Head of caudate nucleus (tissue), 42 donors: ENCODE data around the gene ACBD4.

ENCODE experiments used
- DNase-seq, 42 donors: peaks; one replicate each; pipeline versions ENCODE4 v3.0.0 to v3.0.0-alpha.2; 2020 to 2021; ENCODE audit warnings: mixed read lengths in 7 of 42
- intact Hi-C: fragments of 100-400 bp; cut with DNase I; formaldehyde crosslinking; loops from one replicate; pipeline ENCODE4 v1.15.0; 2022

Gene ACBD4

GRCh38 chr17:45135192-45135977 lies at the start of gene ACBD4:
Gene ACBD4 (plus strand): TSS chr17:45135687. CDS start chr17:45136145, 458 bp downstream.
- intact Hi-C loops: no loop called here
- peak; percentile 90 to 99 (median 96) for DNase-seq

GRCh38 chr17:45086391-45086790 lies 49.1 kb upstream of the ACBD4 start:
- intact Hi-C loops: no loop called here

GRCh38 chr17:45086865-45087503 lies 48.5 kb upstream of the ACBD4 start:
- peak in 2 of 42 donors; percentile 27 to 29 for DNase-seq
- intact Hi-C loops: no loop called here

More at GRCh38 chr17:45086391-45086790, 49.1 kb upstream of the ACBD4 start:
- peak in 1 of 42 donors; percentile 30 for DNase-seq

- intact Hi-C loops: no loop called here
- DNase-seq: no peak
Measured at GRCh38 chr17:45087504-45087975, 47.9 kb upstream of the ACBD4 start.

- no peak for DNase-seq
Measured at GRCh38 chr17:45087978-45088377, 47.5 kb upstream of the ACBD4 start.

GRCh38 chr17:45088741-45089140 lies 46.7 kb upstream of the ACBD4 start:
- intact Hi-C loops: no loop called here
- no peak for DNase-seq

More at GRCh38 chr17:45087978-45088377, 47.5 kb upstream of the ACBD4 start:
- intact Hi-C loops: no loop called here

- DNase-seq: no peak
- intact Hi-C loops: loop anchor here (5.0 kb wide), 1 partner anchor 33 kb away; no protein-coding TSS in a partner anchor
Measured at GRCh38 chr17:45090711-45091110, 44.8 kb upstream of the ACBD4 start.

GRCh38 chr17:45091778-45092425 lies 43.6 kb upstream of the ACBD4 start:
- intact Hi-C loops: loop anchor here (5.0 kb wide), 1 partner anchor 35 kb away; no protein-coding TSS in a partner anchor
- no peak for DNase-seq

- intact Hi-C loops: loop anchor here (5.0 kb wide), 1 partner anchor 36 kb away; no protein-coding TSS in a partner anchor
- DNase-seq: peak; percentile 77 to 98 (median 92)
Measured at GRCh38 chr17:45092911-45093430, 42.5 kb upstream of the ACBD4 start.

GRCh38 chr17:45093444-45094110 lies 41.9 kb upstream of the ACBD4 start:
- DNase-seq: peak in 3 of 42 donors; percentile 5 to 30 (median 25)
- intact Hi-C loops: loop anchor here (5.0 kb wide), 1 partner anchor 36 kb away; no protein-coding TSS in a partner anchor

GRCh38 chr17:45096141-45096540 lies 39.3 kb upstream of the ACBD4 start:
- peak in 6 of 42 donors; percentile 20 to 53 (median 24) for DNase-seq
- intact Hi-C loops: loop anchor here (5.0 kb wide), 1 partner anchor 184 kb away; no protein-coding TSS in a partner anchor

- intact Hi-C loops: loop anchor here (5.0 kb wide), 1 partner anchor 185 kb away; no protein-coding TSS in a partner anchor
- DNase-seq: no peak
Measured at GRCh38 chr17:45096926-45097325, 38.6 kb upstream of the ACBD4 start.

- peak in 33 of 42 donors; percentile 19 to 81 (median 54) for DNase-seq
- intact Hi-C loops: loop anchor here (5.0 kb wide), 1 partner anchor 186 kb away; no protein-coding TSS in a partner anchor
Measured at GRCh38 chr17:45098081-45098868, 37.2 kb upstream of the ACBD4 start.

GRCh38 chr17:45098869-45099616 lies 36.4 kb upstream of the ACBD4 start:
- DNase-seq: peak; percentile 57 to 94 (median 84)
- intact Hi-C loops: loop anchor here (5.0 kb wide), 1 partner anchor 187 kb away; no protein-coding TSS in a partner anchor

GRCh38 chr17:45101546-45101882 lies 34.0 kb upstream of the ACBD4 start:
- DNase-seq: no peak
- intact Hi-C loops: no loop called here

- DNase-seq: no peak
- intact Hi-C loops: no loop called here
Measured at GRCh38 chr17:45101883-45102811, 33.3 kb upstream of the ACBD4 start.
